GM03348 (cell line): Measurements from ENCODE around the gene CARMIL1.
"Not testable (repeated sequence)": the region's sequence is repeated elsewhere in the genome, so short reads cannot be mapped to it uniquely, and the experiment has no call there.

ENCODE experiments used
- DNase-seq: peaks from one replicate; pipeline ENCODE4 v3.0.0; 2012; ENCODE audit warnings: low spot score

Gene CARMIL1

GRCh38 chr6:25570578-25570977 lies 291.4 kb downstream of the CARMIL1 start:
- no peak for DNase-seq

GRCh38 chr6:25576919-25577318 lies 297.7 kb downstream of the CARMIL1 start:
- peak; percentile 17 for DNase-seq

- no peak for DNase-seq
Observed at GRCh38 chr6:25578538-25578937, 299.4 kb downstream of the CARMIL1 start.

- DNase-seq: no peak
Observed at GRCh38 chr6:25579391-25579883, 300.3 kb downstream of the CARMIL1 start.

- no peak for DNase-seq
Observed at GRCh38 chr6:25579902-25580495, 300.8 kb downstream of the CARMIL1 start.

- no peak for DNase-seq
Observed at GRCh38 chr6:25582101-25582500, 302.9 kb downstream of the CARMIL1 start.

- DNase-seq: no peak
Observed at GRCh38 chr6:25583099-25583498, 303.9 kb downstream of the CARMIL1 start.

GRCh38 chr6:25583906-25584305 lies 304.7 kb downstream of the CARMIL1 start:
- DNase-seq: no peak

- DNase-seq: no peak
Observed at GRCh38 chr6:25585225-25585624, 306.1 kb downstream of the CARMIL1 start.

GRCh38 chr6:25586119-25586518 lies 306.9 kb downstream of the CARMIL1 start:
- DNase-seq: not testable (repeated sequence)

GRCh38 chr6:25586927-25587326 lies 307.8 kb downstream of the CARMIL1 start:
- no peak for DNase-seq

- no peak for DNase-seq
Observed at GRCh38 chr6:25590986-25591385, 311.8 kb downstream of the CARMIL1 start.

GRCh38 chr6:25596928-25597818 lies 318.0 kb downstream of the CARMIL1 start:
- peak; percentile 20 for DNase-seq

- no peak for DNase-seq
Observed at GRCh38 chr6:25599516-25600085, 320.4 kb downstream of the CARMIL1 start.

- DNase-seq: peak; percentile 63
Observed at GRCh38 chr6:25601800-25602673, 322.9 kb downstream of the CARMIL1 start.

- DNase-seq: no peak
Observed at GRCh38 chr6:25602674-25602982, 323.5 kb downstream of the CARMIL1 start.

GRCh38 chr6:25603251-25603650 lies 324.1 kb downstream of the CARMIL1 start:
- no peak for DNase-seq

- no peak for DNase-seq
Observed at GRCh38 chr6:25606151-25606550, 327.0 kb downstream of the CARMIL1 start.

GRCh38 chr6:25608558-25609174 lies 329.5 kb downstream of the CARMIL1 start:
- no peak for DNase-seq

GRCh38 chr6:25612666-25613065 lies 333.5 kb downstream of the CARMIL1 start:
- DNase-seq: no peak

GRCh38 chr6:25613415-25613814 lies 334.2 kb downstream of the CARMIL1 start:
- DNase-seq: no peak

GRCh38 chr6:25614052-25614451 lies 334.9 kb downstream of the CARMIL1 start:
- DNase-seq: no peak
